H1 (cell line): ENCODE results near the gene PCDH9. TPM values are rescaled to one million over a fixed set of nuclear protein-coding genes. Genes with fewer than 3 reads are reported as not detected.

ENCODE experiments used
- BCL11A ChIP-seq, 2 experiments: IDR thresholded peaks; one replicate each; pipeline ENCODE4 v1.6.1; 2011; ENCODE audit warnings: low read depth in 2 of 2, low read length in 2 of 2, mild to moderate bottlenecking in 2 of 2
- E2F6 ChIP-seq: IDR thresholded peaks from 2 replicates; pipeline ENCODE4 v1.6.1; 2012; ENCODE audit warnings: inconsistent platforms
- EP300 ChIP-seq, 2 experiments: IDR thresholded peaks; 1 replicate in 1 of 2; 2 replicates in 1 of 2; pipeline ENCODE4 v1.6.1; 2011 to 2012; ENCODE audit warnings: low read depth in 2 of 2, low read length in 2 of 2, mild to moderate bottlenecking in 2 of 2, borderline replicate concordance in 1 of 2, inconsistent platforms in 1 of 2, moderate library complexity in 1 of 2
- NANOG ChIP-seq: IDR thresholded peaks from 2 replicates; pipeline ENCODE4 v1.6.1; 2011; ENCODE audit warnings: low read length, low read depth, mild to moderate bottlenecking, inconsistent platforms; ENCODE audit not compliant: insufficient read depth, poor library complexity, severe bottlenecking
- POLR2A ChIP-seq, 2 experiments: IDR thresholded peaks; 1 replicate in 1 of 2; 2 replicates in 1 of 2; pipeline ENCODE4 v1.6.1; 2011; ENCODE audit warnings: low read depth in 2 of 2, low read length in 2 of 2, mild to moderate bottlenecking in 2 of 2; ENCODE audit errors: control extremely low read depth in 1 of 2
- SIRT6 ChIP-seq: IDR thresholded peaks from one replicate; pipeline ENCODE4 v1.7.1; 2012; ENCODE audit warnings: low read length, inconsistent platforms
- SIX5 ChIP-seq: IDR thresholded peaks from 2 replicates; pipeline ENCODE4 v1.6.1; 2011; ENCODE audit warnings: mild to moderate bottlenecking, low read depth, low read length
- SP2 ChIP-seq: IDR thresholded peaks from 2 replicates; pipeline ENCODE4 v1.6.1; 2012; ENCODE audit warnings: mild to moderate bottlenecking, low read length, inconsistent platforms
- SRF ChIP-seq: IDR thresholded peaks from 2 replicates; pipeline ENCODE4 v1.6.1; 2011; ENCODE audit warnings: mild to moderate bottlenecking, low read depth, low read length, moderate library complexity
- polyA plus RNA-seq, 7 experiments: library from polyadenylated mRNA; depleted of rRNA in 3 of 7; stranded (reverse) in 5 of 7; unstranded in 2 of 7; fragments of >200 nt in 5 of 7; fragments of 200-250 nt in 2 of 7; gene quantifications; 1 replicate in 5 of 7; 2 replicates in 1 of 7; 4 replicates in 1 of 7; pipeline versions ENCODE4 v1.2.1 to v1.2.3, GENCODE V29; 2011 to 2013; ENCODE audit warnings: missing spikeins in 2 of 7, mixed read lengths in 2 of 7
- total RNA-seq: library from RNA; stranded (reverse); fragmentation: NEBNext Ultra II Directional; extraction: Animal tissue kit (Norgen Biotek cat#: 25700); gene quantifications from 2 replicates; pipeline ENCODE4 v1.2.1, GENCODE V29; 2021
- TF ChIP-seq, protein P1 (sequence below): fragments of 300-600 bp; sonication (generic); IDR thresholded peaks from 2 replicates; pipeline ENCODE4 v1.7.1; 2012; ENCODE audit warnings: low read length, moderate library complexity, mild to moderate bottlenecking, inconsistent platforms; ENCODE audit not compliant: insufficient replicate concordance

PCDH9 gene
- total and polyA plus RNA-seq, 2 of the 8 experiments (the other 6 are each of a cell fraction or from before 2014, with no cell fraction given) = 0.12 to 0.60 TPM

- TF ChIP-seq, protein P1, sequence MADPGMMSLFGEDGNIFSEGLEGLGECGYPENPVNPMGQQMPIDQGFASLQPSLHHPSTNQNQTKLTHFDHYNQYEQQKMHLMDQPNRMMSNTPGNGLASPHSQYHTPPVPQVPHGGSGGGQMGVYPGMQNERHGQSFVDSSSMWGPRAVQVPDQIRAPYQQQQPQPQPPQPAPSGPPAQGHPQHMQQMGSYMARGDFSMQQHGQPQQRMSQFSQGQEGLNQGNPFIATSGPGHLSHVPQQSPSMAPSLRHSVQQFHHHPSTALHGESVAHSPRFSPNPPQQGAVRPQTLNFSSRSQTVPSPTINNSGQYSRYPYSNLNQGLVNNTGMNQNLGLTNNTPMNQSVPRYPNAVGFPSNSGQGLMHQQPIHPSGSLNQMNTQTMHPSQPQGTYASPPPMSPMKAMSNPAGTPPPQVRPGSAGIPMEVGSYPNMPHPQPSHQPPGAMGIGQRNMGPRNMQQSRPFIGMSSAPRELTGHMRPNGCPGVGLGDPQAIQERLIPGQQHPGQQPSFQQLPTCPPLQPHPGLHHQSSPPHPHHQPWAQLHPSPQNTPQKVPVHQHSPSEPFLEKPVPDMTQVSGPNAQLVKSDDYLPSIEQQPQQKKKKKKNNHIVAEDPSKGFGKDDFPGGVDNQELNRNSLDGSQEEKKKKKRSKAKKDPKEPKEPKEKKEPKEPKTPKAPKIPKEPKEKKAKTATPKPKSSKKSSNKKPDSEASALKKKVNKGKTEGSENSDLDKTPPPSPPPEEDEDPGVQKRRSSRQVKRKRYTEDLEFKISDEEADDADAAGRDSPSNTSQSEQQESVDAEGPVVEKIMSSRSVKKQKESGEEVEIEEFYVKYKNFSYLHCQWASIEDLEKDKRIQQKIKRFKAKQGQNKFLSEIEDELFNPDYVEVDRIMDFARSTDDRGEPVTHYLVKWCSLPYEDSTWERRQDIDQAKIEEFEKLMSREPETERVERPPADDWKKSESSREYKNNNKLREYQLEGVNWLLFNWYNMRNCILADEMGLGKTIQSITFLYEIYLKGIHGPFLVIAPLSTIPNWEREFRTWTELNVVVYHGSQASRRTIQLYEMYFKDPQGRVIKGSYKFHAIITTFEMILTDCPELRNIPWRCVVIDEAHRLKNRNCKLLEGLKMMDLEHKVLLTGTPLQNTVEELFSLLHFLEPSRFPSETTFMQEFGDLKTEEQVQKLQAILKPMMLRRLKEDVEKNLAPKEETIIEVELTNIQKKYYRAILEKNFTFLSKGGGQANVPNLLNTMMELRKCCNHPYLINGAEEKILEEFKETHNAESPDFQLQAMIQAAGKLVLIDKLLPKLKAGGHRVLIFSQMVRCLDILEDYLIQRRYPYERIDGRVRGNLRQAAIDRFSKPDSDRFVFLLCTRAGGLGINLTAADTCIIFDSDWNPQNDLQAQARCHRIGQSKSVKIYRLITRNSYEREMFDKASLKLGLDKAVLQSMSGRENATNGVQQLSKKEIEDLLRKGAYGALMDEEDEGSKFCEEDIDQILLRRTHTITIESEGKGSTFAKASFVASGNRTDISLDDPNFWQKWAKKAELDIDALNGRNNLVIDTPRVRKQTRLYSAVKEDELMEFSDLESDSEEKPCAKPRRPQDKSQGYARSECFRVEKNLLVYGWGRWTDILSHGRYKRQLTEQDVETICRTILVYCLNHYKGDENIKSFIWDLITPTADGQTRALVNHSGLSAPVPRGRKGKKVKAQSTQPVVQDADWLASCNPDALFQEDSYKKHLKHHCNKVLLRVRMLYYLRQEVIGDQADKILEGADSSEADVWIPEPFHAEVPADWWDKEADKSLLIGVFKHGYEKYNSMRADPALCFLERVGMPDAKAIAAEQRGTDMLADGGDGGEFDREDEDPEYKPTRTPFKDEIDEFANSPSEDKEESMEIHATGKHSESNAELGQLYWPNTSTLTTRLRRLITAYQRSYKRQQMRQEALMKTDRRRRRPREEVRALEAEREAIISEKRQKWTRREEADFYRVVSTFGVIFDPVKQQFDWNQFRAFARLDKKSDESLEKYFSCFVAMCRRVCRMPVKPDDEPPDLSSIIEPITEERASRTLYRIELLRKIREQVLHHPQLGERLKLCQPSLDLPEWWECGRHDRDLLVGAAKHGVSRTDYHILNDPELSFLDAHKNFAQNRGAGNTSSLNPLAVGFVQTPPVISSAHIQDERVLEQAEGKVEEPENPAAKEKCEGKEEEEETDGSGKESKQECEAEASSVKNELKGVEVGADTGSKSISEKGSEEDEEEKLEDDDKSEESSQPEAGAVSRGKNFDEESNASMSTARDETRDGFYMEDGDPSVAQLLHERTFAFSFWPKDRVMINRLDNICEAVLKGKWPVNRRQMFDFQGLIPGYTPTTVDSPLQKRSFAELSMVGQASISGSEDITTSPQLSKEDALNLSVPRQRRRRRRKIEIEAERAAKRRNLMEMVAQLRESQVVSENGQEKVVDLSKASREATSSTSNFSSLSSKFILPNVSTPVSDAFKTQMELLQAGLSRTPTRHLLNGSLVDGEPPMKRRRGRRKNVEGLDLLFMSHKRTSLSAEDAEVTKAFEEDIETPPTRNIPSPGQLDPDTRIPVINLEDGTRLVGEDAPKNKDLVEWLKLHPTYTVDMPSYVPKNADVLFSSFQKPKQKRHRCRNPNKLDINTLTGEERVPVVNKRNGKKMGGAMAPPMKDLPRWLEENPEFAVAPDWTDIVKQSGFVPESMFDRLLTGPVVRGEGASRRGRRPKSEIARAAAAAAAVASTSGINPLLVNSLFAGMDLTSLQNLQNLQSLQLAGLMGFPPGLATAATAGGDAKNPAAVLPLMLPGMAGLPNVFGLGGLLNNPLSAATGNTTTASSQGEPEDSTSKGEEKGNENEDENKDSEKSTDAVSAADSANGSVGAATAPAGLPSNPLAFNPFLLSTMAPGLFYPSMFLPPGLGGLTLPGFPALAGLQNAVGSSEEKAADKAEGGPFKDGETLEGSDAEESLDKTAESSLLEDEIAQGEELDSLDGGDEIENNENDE = no peak
- TF ChIP-seq SIX5 = no peak
- no peak for TF ChIP-seq BCL11A (IDR thresholded peaks at IDR 0.05; ENCODE audit: low read depth in 2 of 2, low read length in 2 of 2)
- TF ChIP-seq SRF = no peak
- no peak for TF ChIP-seq SP2
- TF ChIP-seq NANOG = no peak
- TF ChIP-seq EP300 (IDR thresholded peaks at IDR 0.05; ENCODE audit: borderline replicate concordance in 1 of 2, low read depth in 2 of 2, low read length in 2 of 2) = no peak
- no peak for TF ChIP-seq SIRT6
- TF ChIP-seq E2F6 = no peak
- TF ChIP-seq POLR2A (IDR thresholded peaks at IDR 0.05; ENCODE audit: control extremely low read depth in 1 of 2, low read depth in 2 of 2, low read length in 2 of 2) = no peak
These were observed 876.5 kb downstream of the PCDH9 start (continued) for GRCh38 chr13:66353664-66354063.
